ENCODE data around the gene POLDIP3.

GRCh38 chr22:42615092-42615859 lies 593 bp upstream of the POLDIP3 start:
- 0 out of 2 replicates have a peak, but pooled peaks have one; percentile 57 for TF ChIP-seq TAF1 (IDR thresholded peaks at IDR 0.05; ENCODE audit: borderline replicate concordance, insufficient read depth, low read length)
- peak; percentile 50 to 62; a peak in 3 of 4 replicates for TF ChIP-seq REST (IDR thresholded peaks at IDR 0.05; ENCODE audit: insufficient read depth in 1 of 2, low read depth in 2 of 2, low read length in 2 of 2)
- peak; percentile 100 for TF ChIP-seq POLR2AphosphoS5 (IDR thresholded peaks at IDR 0.05; ENCODE audit: low read depth, low read length)
- peak; percentile 98 for TF ChIP-seq SIN3A (IDR thresholded peaks at IDR 0.05; ENCODE audit: borderline replicate concordance, insufficient read depth, low read length)

All from PFSK-1 (cell line).